ENCODE measurements around the gene COX6B1. TPM values are rescaled to one million over a fixed set of nuclear protein-coding genes. Genes with fewer than 3 reads are reported as not detected.

COX6B1 gene
- total and polyA plus RNA-seq, 2 of the 8 experiments (the other 6 are each of a cell fraction or from before 2014, with no cell fraction given) = 437 to 1,052 TPM

- TF ChIP-seq CHD7 (IDR thresholded peaks at IDR 0.05; ENCODE audit: insufficient replicate concordance, low read length) (no peak), GABPA (IDR thresholded peaks at IDR 0.05; ENCODE audit: borderline replicate concordance, insufficient read depth, low read length) (no peak), BCL11A (IDR thresholded peaks at IDR 0.05; ENCODE audit: low read depth in 2 of 2, low read length in 2 of 2) (no peak), SUZ12 (IDR thresholded peaks at IDR 0.05; ENCODE audit: low read length) (no peak), BRCA1 (IDR thresholded peaks at IDR 0.05; ENCODE audit: low read depth, low read length) (no peak), JUND (IDR thresholded peaks at IDR 0.05; ENCODE audit: low read length) (no peak), POU5F1 (IDR thresholded peaks at IDR 0.05; ENCODE audit: low read depth, low read length) (no peak)
Observed at GRCh38 chr19:35663981-35664380, 15.9 kb downstream of the COX6B1 start (continued).
